Chondrocyte (in vitro differentiated cells): ENCODE data around the gene AKR1B1. TPM values are rescaled to one million over a fixed set of nuclear protein-coding genes. Genes with fewer than 3 reads are reported as not detected.

ENCODE experiments used
- DNase-seq: peaks from one replicate; pipeline ENCODE4 v3.0.0; 2021; ENCODE audit warnings: mixed read lengths, low spot score
- H3K27ac Mint-ChIP-seq: one replicate; pipeline ENCODE4 v1.8.0; 2021; ENCODE audit warnings: mild to moderate bottlenecking, moderate library complexity, mixed read lengths; ENCODE audit not compliant: unreplicated experiment
- H3K27me3 Mint-ChIP-seq: 2 replicates; pipeline ENCODE4 v1.8.0; 2021; ENCODE audit warnings: low read depth, mixed read lengths
- H3K36me3 Mint-ChIP-seq: 2 replicates; pipeline ENCODE4 v1.8.0; 2021; ENCODE audit warnings: low read depth, mixed read lengths
- H3K4me1 Mint-ChIP-seq: 2 replicates; pipeline ENCODE4 v1.8.0; 2021; ENCODE audit warnings: low read depth, mild to moderate bottlenecking, mixed read lengths
- H3K4me3 Mint-ChIP-seq: one replicate; pipeline ENCODE4 v1.8.0; 2021; ENCODE audit warnings: mild to moderate bottlenecking, moderate library complexity, mixed read lengths; ENCODE audit not compliant: unreplicated experiment
- H3K9me3 Mint-ChIP-seq: 2 replicates; pipeline ENCODE4 v1.8.0; 2021; ENCODE audit warnings: low read depth, mixed read lengths
- total RNA-seq: library from RNA; stranded (reverse); gene quantifications from 3 replicates; pipeline ENCODE4 v1.2.1, GENCODE V29; 2021
- TF ChIP-seq, protein P1 (sequence below): fragments of 200-600 bp; sonication (generic); IDR thresholded peaks from 2 replicates; pipeline ENCODE4 v1.5.0; 2021; ENCODE audit warnings: antibody characterized with exemption, mild to moderate bottlenecking, moderate library complexity

AKR1B1 gene
- total RNA-seq, 1 donor from 2014 or later = 52.8 TPM

DNA sequence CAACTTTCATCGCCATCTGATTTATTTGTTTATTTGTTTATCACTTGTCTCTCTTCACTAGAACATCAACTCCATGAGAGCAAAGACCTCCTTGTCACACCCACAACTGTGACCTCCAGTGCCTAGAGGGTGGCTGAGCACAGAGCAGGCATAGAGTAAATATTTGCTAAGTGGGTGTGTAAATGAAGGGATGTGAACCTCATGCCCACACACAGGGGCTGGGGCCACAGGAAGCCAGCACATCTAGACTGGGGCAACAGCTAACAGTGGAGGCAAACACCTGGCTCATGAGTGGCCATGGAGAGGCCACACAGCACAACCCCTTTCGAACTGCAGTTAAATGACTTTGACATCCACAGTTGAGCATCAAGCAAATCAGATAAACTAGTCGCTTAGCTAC, 39.8 kb downstream of the AKR1B1 start:
- no peak for DNase-seq
- no peaks in the 10 kb centered on the region for H3K9me3 Mint-ChIP-seq
- no peaks in the 10 kb centered on the region for H3K36me3 Mint-ChIP-seq
- H3K4me3 Mint-ChIP-seq = no peak overlapping the region
- TF ChIP-seq, protein P1, sequence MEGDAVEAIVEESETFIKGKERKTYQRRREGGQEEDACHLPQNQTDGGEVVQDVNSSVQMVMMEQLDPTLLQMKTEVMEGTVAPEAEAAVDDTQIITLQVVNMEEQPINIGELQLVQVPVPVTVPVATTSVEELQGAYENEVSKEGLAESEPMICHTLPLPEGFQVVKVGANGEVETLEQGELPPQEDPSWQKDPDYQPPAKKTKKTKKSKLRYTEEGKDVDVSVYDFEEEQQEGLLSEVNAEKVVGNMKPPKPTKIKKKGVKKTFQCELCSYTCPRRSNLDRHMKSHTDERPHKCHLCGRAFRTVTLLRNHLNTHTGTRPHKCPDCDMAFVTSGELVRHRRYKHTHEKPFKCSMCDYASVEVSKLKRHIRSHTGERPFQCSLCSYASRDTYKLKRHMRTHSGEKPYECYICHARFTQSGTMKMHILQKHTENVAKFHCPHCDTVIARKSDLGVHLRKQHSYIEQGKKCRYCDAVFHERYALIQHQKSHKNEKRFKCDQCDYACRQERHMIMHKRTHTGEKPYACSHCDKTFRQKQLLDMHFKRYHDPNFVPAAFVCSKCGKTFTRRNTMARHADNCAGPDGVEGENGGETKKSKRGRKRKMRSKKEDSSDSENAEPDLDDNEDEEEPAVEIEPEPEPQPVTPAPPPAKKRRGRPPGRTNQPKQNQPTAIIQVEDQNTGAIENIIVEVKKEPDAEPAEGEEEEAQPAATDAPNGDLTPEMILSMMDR = no peak
- peaks cover 12% of the 10 kb centered on the region for H3K27me3 Mint-ChIP-seq
- H3K27ac Mint-ChIP-seq = no peak overlapping the region
- peaks cover 14% of the 10 kb centered on the region for H3K4me1 Mint-ChIP-seq

DNA sequence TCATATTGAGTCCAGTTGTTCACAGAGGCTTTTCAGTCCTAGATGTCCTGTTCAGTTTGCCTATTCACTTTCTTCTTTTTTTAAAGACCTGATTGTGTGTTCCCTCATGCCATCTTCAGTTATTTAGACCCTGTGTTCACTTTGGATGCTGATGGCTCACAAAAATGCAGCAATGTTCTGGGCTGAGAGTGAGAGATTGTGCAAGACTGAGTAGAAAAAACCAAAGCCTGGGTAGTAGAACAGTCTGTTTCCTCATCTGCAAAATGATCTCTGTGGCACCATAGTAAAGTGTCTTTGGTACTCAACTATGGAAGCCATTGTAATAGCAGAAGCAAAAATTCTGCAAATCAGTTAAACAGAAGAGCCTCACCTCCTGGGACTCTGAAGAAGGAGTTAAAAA, 43.2 kb downstream of the AKR1B1 start:
- Mint-ChIP-seq H3K27me3 (peaks cover 26% of the 10 kb centered on the region), H3K27ac (no peak overlapping the region), H3K9me3 (no peaks in the 10 kb centered on the region)

DNA sequence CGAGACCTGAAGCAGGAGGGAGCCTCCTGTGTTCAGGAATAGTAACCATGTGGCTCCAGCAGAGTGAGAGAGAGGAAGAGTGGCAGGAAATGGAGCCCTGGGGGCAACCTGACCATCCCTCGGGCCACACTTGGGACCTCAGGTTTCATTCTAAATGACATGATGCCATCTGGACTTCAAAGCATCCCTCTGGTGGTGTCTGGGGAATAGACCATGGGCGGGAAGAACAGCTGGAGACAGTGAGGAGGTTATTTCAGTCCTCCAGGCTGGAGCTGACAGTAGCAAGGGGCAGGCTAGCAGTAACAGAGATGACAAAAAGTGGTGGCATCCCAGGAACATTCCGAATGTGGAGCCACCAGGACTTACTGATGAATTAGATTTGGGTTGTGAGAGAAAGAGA, 44.8 kb downstream of the AKR1B1 start:
- TF ChIP-seq, protein P1 = no peak
- no peaks in the 10 kb centered on the region for H3K36me3 Mint-ChIP-seq
- H3K27me3 Mint-ChIP-seq = peaks cover 30% of the 10 kb centered on the region
- DNase-seq = no peak
- no peak overlapping the region for H3K27ac Mint-ChIP-seq
- no peaks in the 10 kb centered on the region for H3K4me1 Mint-ChIP-seq
- H3K9me3 Mint-ChIP-seq = no peaks in the 10 kb centered on the region
- H3K4me3 Mint-ChIP-seq = no peak overlapping the region

More for the DNA sequence above, 43.2 kb downstream of the AKR1B1 start:
- TF ChIP-seq, protein P1 = no peak
- no peak overlapping the region for H3K4me3 Mint-ChIP-seq
- no peaks in the 10 kb centered on the region for H3K36me3 Mint-ChIP-seq
- no peak for DNase-seq
- peaks cover 6% of the 10 kb centered on the region for H3K4me1 Mint-ChIP-seq

DNA sequence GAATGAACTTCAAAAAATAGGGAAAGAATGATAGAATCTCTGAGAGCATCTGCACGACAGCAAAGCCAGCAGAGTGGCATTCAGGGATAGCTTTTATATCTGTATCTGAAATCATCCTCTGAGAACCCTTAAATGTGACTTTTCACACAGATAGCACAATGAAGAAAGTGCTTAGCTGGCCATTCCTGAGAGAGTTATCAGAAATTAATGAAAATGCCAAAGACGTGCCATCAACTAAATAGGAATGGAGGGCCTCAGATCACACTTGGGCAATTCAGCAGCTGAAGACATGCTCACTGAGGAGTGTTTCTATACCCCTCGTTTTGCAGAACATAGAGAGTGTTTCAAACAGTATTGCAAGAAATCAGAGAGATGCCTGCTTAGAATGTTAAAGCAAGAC, 51.6 kb downstream of the AKR1B1 start:
- Mint-ChIP-seq H3K9me3 (no peaks in the 10 kb centered on the region), H3K36me3 (no peaks in the 10 kb centered on the region), H3K27ac (no peak overlapping the region), H3K27me3 (peaks cover 43% of the 10 kb centered on the region), H3K4me1 (no peaks in the 10 kb centered on the region), H3K4me3 (no peak overlapping the region)
- TF ChIP-seq, protein P1 = no peak
- DNase-seq = no peak

DNA sequence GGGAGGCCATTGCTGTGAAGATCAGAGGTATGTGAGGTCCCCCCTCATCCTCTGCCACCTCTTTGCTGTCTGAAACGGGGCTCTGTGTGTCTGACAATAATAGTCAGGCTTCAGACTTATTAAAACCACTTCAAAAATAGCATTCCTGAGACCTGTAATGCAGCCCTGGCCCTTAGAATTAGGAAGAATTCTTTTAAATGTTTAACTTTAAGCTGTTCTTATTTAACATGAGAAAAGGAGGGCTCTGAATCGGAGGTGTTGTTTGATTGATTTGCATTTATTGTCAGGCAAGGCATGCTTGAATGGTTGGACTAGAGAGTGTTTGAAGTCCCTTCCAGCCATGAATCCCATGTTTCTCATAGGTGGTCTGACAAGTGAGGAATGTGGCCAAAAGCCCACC, 52.5 kb downstream of the AKR1B1 start:
- Mint-ChIP-seq H3K9me3 (no peaks in the 10 kb centered on the region), H3K27ac (no peak overlapping the region), H3K4me1 (no peaks in the 10 kb centered on the region), H3K27me3 (peaks cover 43% of the 10 kb centered on the region), H3K36me3 (no peaks in the 10 kb centered on the region), H3K4me3 (no peak overlapping the region)
- no peak for DNase-seq
- TF ChIP-seq, protein P1 = no peak
